ENCODE results near the gene CALML5. TPM values are rescaled to one million over a fixed set of nuclear protein-coding genes. Genes with fewer than 3 reads are reported as not detected.

The CALML5 gene
- total RNA-seq, 3 donors from 2014 or later = 31.0 to 31.1 TPM; not detected in 1

DNA sequence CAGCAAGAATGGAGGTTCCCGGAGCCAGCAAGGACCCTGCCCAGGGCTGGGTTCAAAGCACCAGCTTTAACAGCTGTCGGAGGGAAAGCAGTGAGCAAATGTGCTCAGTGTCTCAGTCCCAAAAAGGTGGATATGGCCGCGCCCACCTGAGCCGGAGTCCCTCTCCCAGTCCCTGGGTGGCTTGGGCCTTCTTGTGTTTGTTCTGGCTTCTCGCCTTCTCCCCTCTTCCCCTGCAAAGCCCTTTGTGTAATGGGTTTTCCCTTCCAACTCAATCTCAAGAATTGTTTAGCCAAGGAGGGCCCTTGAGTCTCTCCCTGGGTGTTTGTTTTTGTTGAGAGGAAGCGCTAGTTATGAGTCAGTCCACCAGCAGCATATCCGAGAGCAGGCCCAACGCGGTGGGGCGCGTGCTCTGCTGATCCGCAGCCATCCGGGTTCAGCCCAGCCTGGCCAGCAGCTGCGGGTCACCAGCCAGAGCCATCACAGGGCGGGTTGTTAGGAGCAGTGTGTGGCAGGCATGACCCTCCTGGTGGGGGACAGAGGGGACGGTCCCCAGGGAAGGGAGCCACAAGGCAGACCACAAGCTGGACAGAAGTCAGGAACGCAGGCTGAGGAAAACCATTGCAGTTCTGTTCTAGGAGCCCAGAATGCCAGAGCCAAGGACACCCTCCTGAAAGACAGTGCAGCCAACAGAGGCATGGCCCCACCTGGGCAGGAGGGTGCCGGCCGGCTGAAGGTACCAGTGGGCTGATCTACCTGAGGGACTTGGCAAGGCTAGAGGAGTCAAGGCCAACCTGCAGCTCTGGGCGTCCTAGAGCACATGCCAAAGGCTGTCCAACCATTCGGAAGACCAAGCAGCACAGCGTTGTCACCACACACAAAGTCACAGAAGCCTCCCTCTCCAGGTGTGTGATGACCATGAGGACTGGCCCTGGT is 46.7 kb upstream of the CALML5 start:
- Histone ChIP-seq H3K4me1 (peaks cover 6 to 32% of the 10 kb centered on the region in 2 donors), H3K27me3 (no peaks in the 10 kb centered on the region), H3K9me3 (no peaks in the 10 kb centered on the region), H3K27ac (peak overlapping the region; percentile 95 to 97), H3K36me3 (no peaks in the 10 kb centered on the region), H3K4me3 (no peak overlapping the region)
- DNase-seq (ENCODE audit: low spot score in 2 of 2) = peak in 1 of 2 donors; percentile 51
- intact Hi-C loops (cut with DNase I; ENCODE audit: low total_unique reads) = no loop called here
- no peak for TF ChIP-seq CTCF (IDR thresholded peaks at IDR 0.05)
- TF ChIP-seq POLR2AphosphoS5 (IDR thresholded peaks at IDR 0.05) = no peak
- TF ChIP-seq POLR2A (IDR thresholded peaks at IDR 0.05) = no peak

DNA sequence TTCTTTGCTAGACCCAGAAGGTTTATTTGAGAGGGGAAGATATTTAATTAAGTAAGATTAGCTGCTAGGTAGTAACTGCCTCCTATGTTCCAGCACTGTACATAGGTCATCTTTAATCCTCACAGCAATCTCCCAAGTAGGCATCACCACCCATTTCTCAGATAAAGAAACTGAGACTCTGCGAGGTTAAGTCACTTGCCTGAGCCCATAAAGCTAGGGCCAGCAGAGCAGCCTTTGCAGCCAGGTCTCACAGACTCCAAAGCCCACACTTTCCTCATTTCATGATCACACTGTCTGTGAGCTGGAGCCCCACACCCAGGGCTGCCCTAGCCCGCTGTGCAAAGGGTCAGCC is 46.0 kb upstream of the CALML5 start:
- no peak for DNase-seq (ENCODE audit: low spot score in 2 of 2)
- TF ChIP-seq POLR2AphosphoS5 (IDR thresholded peaks at IDR 0.05) (no peak), POLR2A (IDR thresholded peaks at IDR 0.05) (no peak), CTCF (IDR thresholded peaks at IDR 0.05) (no peak)
- Histone ChIP-seq H3K4me3 (no peak overlapping the region), H3K27ac (peak overlapping the region; percentile 95 to 97), H3K36me3 (no peaks in the 10 kb centered on the region), H3K4me1 (peaks cover 6 to 28% of the 10 kb centered on the region in 2 donors), H3K27me3 (no peaks in the 10 kb centered on the region), H3K9me3 (no peaks in the 10 kb centered on the region)
- intact Hi-C loops (cut with DNase I; ENCODE audit: low total_unique reads) = no loop called here

GRCh38 chr10:5545011-5545410 is 45.6 kb upstream of the CALML5 start:
- intact Hi-C loops (cut with DNase I; ENCODE audit: low total_unique reads) = no loop called here

DNA sequence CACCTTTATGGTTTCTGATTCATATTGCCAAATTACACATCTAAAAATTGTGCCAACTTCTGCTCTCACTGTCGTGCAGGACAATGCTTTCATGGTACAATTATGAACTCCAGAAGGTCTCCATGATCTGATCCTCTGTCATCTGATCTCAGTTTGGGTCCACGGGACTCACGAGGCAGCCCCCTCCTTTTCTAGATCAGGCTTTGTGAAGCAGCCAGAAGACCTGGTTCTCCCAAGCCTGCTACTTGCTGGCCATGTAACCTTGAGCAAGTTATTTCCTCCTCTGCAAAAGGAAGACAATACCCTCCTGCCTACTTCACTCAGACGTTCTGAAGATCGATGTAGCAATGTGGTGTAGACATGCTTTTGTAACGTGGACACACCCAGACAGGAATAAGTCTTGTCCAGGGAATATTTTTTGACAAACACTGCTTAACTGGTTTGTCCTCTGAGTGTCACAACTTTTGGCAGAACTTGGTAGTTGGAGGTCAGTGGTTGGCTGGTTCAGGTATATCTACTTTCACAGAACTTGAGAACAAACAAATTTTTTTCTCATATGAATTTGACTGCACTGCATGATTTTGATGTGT is 44.9 kb upstream of the CALML5 start:
- no peaks in the 10 kb centered on the region for H3K9me3 ChIP-seq
- H3K36me3 ChIP-seq = no peaks in the 10 kb centered on the region
- H3K4me3 ChIP-seq = no peak overlapping the region
- TF ChIP-seq POLR2AphosphoS5 (IDR thresholded peaks at IDR 0.05) (peak in 1 of 3 donors; percentile 80), CTCF (IDR thresholded peaks at IDR 0.05) (no peak)
- DNase-seq (ENCODE audit: low spot score in 2 of 2) = peak; percentile 36 to 65
- intact Hi-C loops (cut with DNase I; ENCODE audit: low total_unique reads) = no loop called here
- peaks cover 6 to 29% of the 10 kb centered on the region in 2 donors for H3K4me1 ChIP-seq
- no peaks in the 10 kb centered on the region for H3K27me3 ChIP-seq
- H3K27ac ChIP-seq = peak overlapping the region; percentile 95 to 97

More at GRCh38 chr10:5545011-5545410, 45.6 kb upstream of the CALML5 start:
- Histone ChIP-seq H3K27me3 (no peaks in the 10 kb centered on the region), H3K4me1 (peaks cover 6 to 28% of the 10 kb centered on the region in 2 donors), H3K36me3 (no peaks in the 10 kb centered on the region), H3K9me3 (no peaks in the 10 kb centered on the region), H3K27ac (peak overlapping the region; percentile 95 to 97), H3K4me3 (no peak overlapping the region)
- TF ChIP-seq POLR2AphosphoS5 (IDR thresholded peaks at IDR 0.05) (no peak), POLR2A (IDR thresholded peaks at IDR 0.05) (no peak), CTCF (IDR thresholded peaks at IDR 0.05) (no peak)
- DNase-seq (ENCODE audit: low spot score in 2 of 2) = peak in 1 of 2 donors; percentile 17

DNA sequence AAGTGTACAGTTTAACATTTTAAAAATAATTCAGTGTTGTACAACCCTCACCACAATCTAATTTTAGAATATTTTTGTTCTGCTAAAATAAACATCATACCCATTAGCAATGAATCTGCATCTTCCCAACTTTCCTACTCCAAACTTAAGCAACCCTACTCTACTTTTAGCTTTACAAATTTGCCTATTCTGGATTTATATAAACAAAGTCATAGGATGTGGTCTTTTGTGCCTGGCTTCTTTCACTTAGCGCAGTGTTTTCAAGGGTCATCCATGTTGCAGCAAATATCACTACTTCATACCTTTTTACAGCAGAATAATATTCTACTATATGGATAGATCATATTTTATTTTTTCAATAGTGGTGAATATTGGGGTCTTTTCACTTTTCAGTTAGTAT is 44.3 kb upstream of the CALML5 start:
- no peaks in the 10 kb centered on the region for H3K36me3 ChIP-seq
- H3K4me1 ChIP-seq = peaks cover 5 to 29% of the 10 kb centered on the region in 2 donors
- peak overlapping the region in 1 of 2 donors; percentile 95 for H3K27ac ChIP-seq
- H3K27me3 ChIP-seq = no peaks in the 10 kb centered on the region
- H3K4me3 ChIP-seq = no peak overlapping the region
- no peak for DNase-seq (ENCODE audit: low spot score in 2 of 2)
- no peaks in the 10 kb centered on the region for H3K9me3 ChIP-seq
- intact Hi-C loops (cut with DNase I; ENCODE audit: low total_unique reads) = no loop called here
- TF ChIP-seq POLR2AphosphoS5 (IDR thresholded peaks at IDR 0.05) (no peak), POLR2A (IDR thresholded peaks at IDR 0.05) (no peak), CTCF (IDR thresholded peaks at IDR 0.05) (no peak)

Measured in breast epithelium (tissue), 4 donors.